Measurements from ENCODE around the gene GLB1L2.
"Not testable (repeated sequence)": the region's sequence is repeated elsewhere in the genome, so short reads cannot be mapped to it uniquely, and the experiment has no call there.

The GLB1L2 gene

DNA sequence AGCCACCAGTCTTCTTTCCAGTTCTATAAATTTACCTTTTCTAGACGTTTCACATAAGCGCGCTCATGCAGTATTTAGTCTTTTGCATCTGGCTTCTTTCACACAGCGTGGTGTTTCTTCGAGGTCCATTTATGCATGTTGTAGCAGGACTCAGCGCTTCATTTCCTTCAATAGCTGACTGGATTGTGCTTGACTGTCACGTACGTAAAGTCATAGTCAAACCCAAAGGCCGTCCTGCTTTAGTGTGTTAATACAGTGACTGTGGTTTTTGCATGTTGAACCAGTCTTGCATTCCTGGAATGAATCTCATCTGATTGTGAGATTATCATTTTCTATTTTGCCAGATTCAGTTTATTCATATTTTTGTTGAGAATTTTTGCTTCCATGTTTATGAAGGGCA, 37.1 kb upstream of the GLB1L2 start:
- TF ChIP-seq, protein P1, sequence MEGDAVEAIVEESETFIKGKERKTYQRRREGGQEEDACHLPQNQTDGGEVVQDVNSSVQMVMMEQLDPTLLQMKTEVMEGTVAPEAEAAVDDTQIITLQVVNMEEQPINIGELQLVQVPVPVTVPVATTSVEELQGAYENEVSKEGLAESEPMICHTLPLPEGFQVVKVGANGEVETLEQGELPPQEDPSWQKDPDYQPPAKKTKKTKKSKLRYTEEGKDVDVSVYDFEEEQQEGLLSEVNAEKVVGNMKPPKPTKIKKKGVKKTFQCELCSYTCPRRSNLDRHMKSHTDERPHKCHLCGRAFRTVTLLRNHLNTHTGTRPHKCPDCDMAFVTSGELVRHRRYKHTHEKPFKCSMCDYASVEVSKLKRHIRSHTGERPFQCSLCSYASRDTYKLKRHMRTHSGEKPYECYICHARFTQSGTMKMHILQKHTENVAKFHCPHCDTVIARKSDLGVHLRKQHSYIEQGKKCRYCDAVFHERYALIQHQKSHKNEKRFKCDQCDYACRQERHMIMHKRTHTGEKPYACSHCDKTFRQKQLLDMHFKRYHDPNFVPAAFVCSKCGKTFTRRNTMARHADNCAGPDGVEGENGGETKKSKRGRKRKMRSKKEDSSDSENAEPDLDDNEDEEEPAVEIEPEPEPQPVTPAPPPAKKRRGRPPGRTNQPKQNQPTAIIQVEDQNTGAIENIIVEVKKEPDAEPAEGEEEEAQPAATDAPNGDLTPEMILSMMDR (IDR thresholded peaks at IDR 0.05; ENCODE audit: low read depth, low read length): no peak

DNA sequence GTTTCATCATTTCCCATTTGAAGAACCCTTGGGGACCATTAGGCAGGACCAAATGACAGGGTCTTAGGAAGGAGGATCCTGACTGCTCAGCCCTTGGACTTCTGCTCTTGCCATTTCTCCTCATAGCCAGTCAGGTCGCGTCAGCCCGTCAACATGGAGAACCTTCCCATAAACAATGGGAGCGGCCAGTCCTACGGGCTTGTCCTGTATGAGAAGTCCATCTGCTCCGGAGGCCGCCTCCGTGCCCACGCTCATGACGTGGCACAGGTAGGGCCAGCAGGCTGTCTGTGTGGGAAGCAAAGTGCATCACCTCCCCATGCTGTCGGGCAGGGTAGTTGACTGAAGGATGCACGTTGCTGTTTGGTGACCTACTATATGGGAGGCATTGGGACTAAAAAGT, 19.6 kb upstream of the GLB1L2 start:
- TF ChIP-seq, protein P1 (IDR thresholded peaks at IDR 0.05; ENCODE audit: low read depth, low read length): no peak
- DNase-seq (ENCODE audit: low read depth in 2 of 2): no peak
- no peak overlapping the region for H3K4me3 ChIP-seq (replicated peaks in 1 of 2; ENCODE audit: low read depth in 2 of 2, low read length in 2 of 2)

More for the DNA sequence above, 37.1 kb upstream of the GLB1L2 start:
- no peak for DNase-seq (ENCODE audit: low read depth in 2 of 2)
- no peak overlapping the region for H3K4me3 ChIP-seq (replicated peaks in 1 of 2; ENCODE audit: low read depth in 2 of 2, low read length in 2 of 2)

DNA sequence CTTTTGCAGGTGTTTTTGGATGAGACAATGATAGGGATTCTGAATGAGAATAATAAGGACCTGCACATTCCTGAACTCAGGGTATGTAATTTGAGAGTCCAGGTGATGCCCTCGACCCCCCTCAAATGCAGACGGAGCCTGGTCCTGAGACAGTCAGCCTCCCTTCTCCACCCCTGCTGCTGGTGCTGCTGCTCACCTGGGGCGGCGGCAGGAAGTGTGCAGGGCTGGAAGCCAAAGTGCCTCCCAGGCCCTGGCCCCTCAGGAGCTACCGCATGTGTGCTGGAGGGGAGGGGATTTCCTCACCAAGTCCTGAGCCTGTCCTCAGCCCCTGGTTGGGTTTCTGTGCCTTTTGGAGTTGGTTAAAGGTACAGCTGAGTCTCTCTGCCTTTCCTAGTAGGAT, 19.0 kb upstream of the GLB1L2 start:
- TF ChIP-seq, protein P1 (IDR thresholded peaks at IDR 0.05; ENCODE audit: low read depth, low read length): no peak
- no peak overlapping the region for H3K4me3 ChIP-seq (replicated peaks in 1 of 2; ENCODE audit: low read depth in 2 of 2, low read length in 2 of 2)
- no peak for DNase-seq (ENCODE audit: low read depth in 2 of 2)

DNA sequence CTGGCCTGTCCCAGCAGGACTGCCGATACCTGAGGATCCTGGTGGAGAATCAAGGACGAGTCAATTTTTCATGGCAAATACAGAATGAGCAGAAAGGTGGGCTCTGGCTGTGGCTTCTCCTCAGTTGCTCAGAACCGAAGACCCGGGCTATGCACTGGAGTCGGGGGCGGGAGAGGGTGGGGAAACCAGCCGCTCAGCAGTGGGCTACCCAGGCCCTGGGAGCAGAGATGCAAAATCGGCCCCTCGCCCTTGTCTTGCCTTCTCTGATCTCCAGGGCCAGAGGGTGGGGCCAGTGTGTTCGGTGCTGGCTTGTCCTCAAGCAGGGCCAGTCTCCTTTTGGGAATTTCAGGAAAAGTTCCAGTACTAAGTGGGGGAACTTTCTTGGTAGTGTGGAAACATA, 18.4 kb upstream of the GLB1L2 start:
- DNase-seq (ENCODE audit: low read depth in 2 of 2): no peak
- TF ChIP-seq, protein P1 (IDR thresholded peaks at IDR 0.05; ENCODE audit: low read depth, low read length): no peak
- H3K4me3 ChIP-seq (replicated peaks in 1 of 2; ENCODE audit: low read depth in 2 of 2, low read length in 2 of 2): no peak overlapping the region

DNA sequence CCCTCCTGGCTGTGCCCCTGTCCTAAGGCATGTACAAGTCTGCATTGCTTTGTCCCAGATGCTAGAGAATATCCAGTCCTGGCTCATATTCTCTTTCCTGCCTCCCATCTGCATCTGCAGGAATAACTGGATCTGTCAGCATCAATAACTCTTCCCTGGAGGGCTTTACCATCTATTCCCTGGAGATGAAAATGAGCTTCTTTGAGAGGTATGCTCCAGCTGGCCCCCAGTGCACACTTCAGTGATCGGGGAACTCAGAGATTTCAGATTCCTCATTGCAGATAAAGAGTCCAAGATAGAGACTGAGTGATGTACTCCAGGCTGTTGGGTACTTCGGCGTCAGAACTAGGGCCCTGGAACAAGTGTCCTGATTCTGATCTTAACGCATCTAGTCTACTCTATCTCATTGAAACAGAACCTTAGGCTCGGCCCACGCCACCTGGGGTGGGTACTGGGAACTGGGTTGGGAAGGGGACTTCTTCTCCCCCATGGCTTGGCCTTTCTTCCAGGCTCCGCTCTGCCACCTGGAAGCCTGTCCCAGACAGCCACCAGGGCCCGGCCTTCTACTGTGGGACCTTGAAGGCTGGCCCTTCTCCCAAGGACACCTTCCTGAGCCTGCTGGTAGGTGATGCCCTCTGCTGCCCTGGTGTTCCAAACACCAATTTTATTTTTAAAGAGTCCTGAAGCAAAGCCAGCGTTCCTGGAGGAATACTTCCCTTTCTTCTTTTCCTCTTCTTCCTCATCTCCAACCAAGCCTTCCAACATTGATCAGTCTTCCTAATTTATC, 17.8 kb upstream of the GLB1L2 start:
- no peak for DNase-seq (ENCODE audit: low read depth in 2 of 2)
- TF ChIP-seq, protein P1 (IDR thresholded peaks at IDR 0.05; ENCODE audit: low read depth, low read length): no peak
- no peak overlapping the region for H3K4me3 ChIP-seq (replicated peaks in 1 of 2; ENCODE audit: low read depth in 2 of 2, low read length in 2 of 2)

DNA sequence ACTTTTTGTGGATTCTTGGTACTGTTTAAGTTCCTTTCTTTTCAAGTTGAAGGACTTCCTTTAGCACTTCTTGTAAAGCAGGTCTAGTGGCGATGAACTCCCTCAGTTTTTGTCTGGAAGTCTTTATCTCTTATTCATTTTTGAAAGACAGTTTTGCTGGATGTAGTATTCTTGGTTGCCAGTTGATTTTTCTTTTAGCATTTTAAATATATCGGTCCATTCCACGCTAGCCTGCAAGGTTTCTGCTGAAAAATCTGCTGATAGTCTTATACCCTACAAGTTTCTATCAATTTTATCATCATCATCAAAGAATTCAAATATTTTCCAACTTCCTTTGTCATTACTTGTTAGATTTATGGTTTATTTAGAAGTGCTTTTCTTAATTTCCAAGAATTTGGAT, 14.7 kb upstream of the GLB1L2 start:
- TF ChIP-seq, protein P1 (IDR thresholded peaks at IDR 0.05; ENCODE audit: low read depth, low read length): no peak
- H3K4me3 ChIP-seq (replicated peaks in 1 of 2; ENCODE audit: low read depth in 2 of 2, low read length in 2 of 2): no peak overlapping the region
- no peak for DNase-seq (ENCODE audit: low read depth in 2 of 2)

DNA sequence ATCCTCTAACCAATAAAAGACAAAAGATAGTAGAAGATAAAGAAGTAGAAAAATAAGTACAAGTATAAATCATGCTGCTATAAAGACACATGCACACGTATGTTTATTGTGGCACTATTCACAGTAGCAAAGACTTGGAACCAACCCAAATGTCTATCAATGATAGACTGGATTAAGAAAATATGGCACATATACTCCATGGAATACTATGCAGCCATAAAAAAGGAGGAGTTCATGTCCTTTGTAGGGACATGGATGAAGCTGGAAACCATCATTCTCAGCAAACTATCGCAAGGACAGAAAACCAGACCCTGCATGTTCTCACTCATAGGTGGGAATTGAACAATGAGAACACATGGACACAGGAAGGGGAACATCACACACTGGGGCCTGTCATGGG, 10.4 kb upstream of the GLB1L2 start:
- DNase-seq (ENCODE audit: low read depth in 2 of 2); H3K4me3 ChIP-seq (replicated peaks in 1 of 2; ENCODE audit: low read depth in 2 of 2, low read length in 2 of 2): not testable (repeated sequence)

Data from cardiac fibroblast (primary cell).